Measurements from ENCODE around the gene PSME1. TPM values are rescaled to one million over a fixed set of nuclear protein-coding genes. Genes with fewer than 3 reads are reported as not detected.

PSME1 gene
- total and polyA plus RNA-seq, 2 of the 4 experiments (the other 2 are of a cell fraction): 42.8 to 106 TPM

GRCh38 chr14:24110060-24110459 lies 25.9 kb upstream of the PSME1 start:
- no TSS peak for BruUV-seq (replicated peaks)
- Histone ChIP-seq H3K9me1 (ENCODE audit: insufficient read depth, low read length) (no peaks in the 10 kb centered on the region), H3K9me3 (ENCODE audit: control insufficient read depth, insufficient read depth, low read length) (no peaks in the 10 kb centered on the region), H4K91ac (ENCODE audit: insufficient read depth, low read depth, low read length) (no peak overlapping the region), H3K23ac (ENCODE audit: low read depth, low read length) (no peak overlapping the region), H2BK15ac (ENCODE audit: low read depth, low read length) (no peak overlapping the region), H3K79me1 (ENCODE audit: low read depth in 1 of 2, low read length in 2 of 2) (no peaks in the 10 kb centered on the region), H3K18ac (ENCODE audit: low read depth, low read length) (no peak overlapping the region), H4K8ac (ENCODE audit: low read depth in 2 of 2, low read length in 2 of 2) (no peak overlapping the region), H2AFZ (replicated peaks; ENCODE audit: low read length, poor library complexity) (no peak overlapping the region), H2BK120ac (ENCODE audit: low read depth, low read length) (no peak overlapping the region), H4K5ac (ENCODE audit: low read depth, low read length) (no peak overlapping the region), H4K20me1 (ENCODE audit: insufficient read depth, low read length) (no peaks in the 10 kb centered on the region), H3K14ac (replicated peaks; ENCODE audit: low read depth, low read length) (no peak overlapping the region), H2AK5ac (ENCODE audit: low read depth, low read length) (no peak overlapping the region), H3K27me3 (ENCODE audit: control insufficient read depth, insufficient read depth, low read length) (no peaks in the 10 kb centered on the region), H3K4ac (ENCODE audit: low read depth, low read length) (no peak overlapping the region), H3K27ac (ENCODE audit: insufficient read depth, low read length) (no peak overlapping the region), H3K4me1 (ENCODE audit: control insufficient read depth, insufficient read depth, low read length) (no peaks in the 10 kb centered on the region), H3K4me3 (ENCODE audit: insufficient read depth, low read depth, low read length) (no peak overlapping the region), H3K9ac (ENCODE audit: low read depth, low read length) (no peak overlapping the region), H3K4me2 (ENCODE audit: low read depth, low read length) (no peak overlapping the region), H3K36me3 (ENCODE audit: control insufficient read depth, insufficient read depth, low read length) (no peaks in the 10 kb centered on the region), H2BK20ac (ENCODE audit: low read depth, low read length) (no peak overlapping the region), H2BK5ac (ENCODE audit: low read depth, low read length, poor library complexity, severe bottlenecking) (no peak overlapping the region), H3K56ac (ENCODE audit: extremely low read depth, insufficient read depth, low read length) (no peak overlapping the region), H2AK9ac (replicated peaks; ENCODE audit: low read depth, low read length, poor library complexity) (no peak overlapping the region)
- no peak for ATAC-seq (ENCODE audit: low read depth)
- intact Hi-C loops (cut with micrococcal nuclease): no loop called here
- in situ Hi-C loops (cut with MboI; ENCODE audit: low sequenced_read_pairs): no loop called here
- WGBS, 2 experiments (ENCODE audit: extremely low coverage in 2 of 2, insufficient read length in 1 of 2): 80% methylated on average over 1 of the region's 9 CpGs; no CpG with 5 or more reads in 1 of the 2 experiments
- ChIA-PET POLR2A (ENCODE audit: unreplicated experiment) (no interaction called here), CTCF (interaction anchor here (0.7 to 3.9 kb wide), 2 partner anchors 52 to 176 kb away, joined by 7 to 41 read pairs; no protein-coding TSS in a partner anchor)
- dilution Hi-C loops (cut with HindIII; ENCODE audit: low sequenced_read_pairs, unreplicated experiment): no loop called here
- no peak for DNase-seq
- no peak for TF ChIP-seq ELK1 (IDR thresholded peaks at IDR 0.05; ENCODE audit: borderline replicate concordance, low read depth, low read length)

All from IMR-90 (cell line).